Measurements from ENCODE around the gene CSNK1D.
"Not testable (repeated sequence)": the region's sequence is repeated elsewhere in the genome, so short reads cannot be mapped to it uniquely, and the experiment has no call there.

Gene CSNK1D

GRCh38 chr17:82256242-82256885 is 17.1 kb downstream of the CSNK1D start:
- H4K20me1 ChIP-seq (ENCODE audit: control insufficient read depth, insufficient read depth, low read depth, low read length) = no peaks in the 10 kb centered on the region
- H3K27ac ChIP-seq (ENCODE audit: low read depth, low read length) = no peak overlapping the region
- H3K4me2 ChIP-seq (ENCODE audit: low read length) = no peak overlapping the region
- 0 out of 2 replicates have a peak, but pooled peaks cover 3% of the 10 kb centered on the region for H3K9me3 ChIP-seq (ENCODE audit: control insufficient read depth, insufficient read depth, low read length)
- H3K4me1 ChIP-seq (ENCODE audit: control insufficient read depth, low read length) = no peaks in the 10 kb centered on the region
- H3K36me3 ChIP-seq (ENCODE audit: control insufficient read depth, low read length) = peaks cover 87% of the 10 kb centered on the region
- H3K79me2 ChIP-seq (ENCODE audit: control insufficient read depth, low read length) = peaks cover 54% of the 10 kb centered on the region
- H3K4me3 ChIP-seq (ENCODE audit: low read length) = no peak overlapping the region
- TF ChIP-seq EZH2phosphoT487 (IDR thresholded peaks at IDR 0.05; ENCODE audit: borderline replicate concordance, low read length) = no peak
- TF ChIP-seq CTCF (IDR thresholded peaks at IDR 0.05; ENCODE audit: low read depth, low read length, poor library complexity, severe bottlenecking) = no peak
- H3F3A ChIP-seq (ENCODE audit: control insufficient read depth, insufficient read depth) = peaks cover 4% of the 10 kb centered on the region; the same call in 1 of the 2 replicates
- no peaks in the 10 kb centered on the region for H3K27me3 ChIP-seq (ENCODE audit: control insufficient read depth, low read length)
- H3K9me2 ChIP-seq (replicated peaks; ENCODE audit: control insufficient read depth, low read length) = no peaks in the 10 kb centered on the region

- H4K20me1 ChIP-seq (ENCODE audit: control insufficient read depth, insufficient read depth, low read depth, low read length) = no peaks in the 10 kb centered on the region
- no peaks in the 10 kb centered on the region for H3K27me3 ChIP-seq (ENCODE audit: control insufficient read depth, low read length)
- peaks cover 4% of the 10 kb centered on the region; the same call in 1 of the 2 replicates for H3F3A ChIP-seq (ENCODE audit: control insufficient read depth, insufficient read depth)
- H3K4me3 ChIP-seq (ENCODE audit: low read length) = no peak overlapping the region
- H3K4me2 ChIP-seq (ENCODE audit: low read length) = no peak overlapping the region
- no peak overlapping the region for H3K27ac ChIP-seq (ENCODE audit: low read depth, low read length)
- TF ChIP-seq CTCF (IDR thresholded peaks at IDR 0.05; ENCODE audit: low read depth, low read length, poor library complexity, severe bottlenecking) (no peak), EZH2phosphoT487 (IDR thresholded peaks at IDR 0.05; ENCODE audit: borderline replicate concordance, low read length) (no peak)
- H3K9me2 ChIP-seq (replicated peaks; ENCODE audit: control insufficient read depth, low read length) = no peaks in the 10 kb centered on the region
- H3K4me1 ChIP-seq (ENCODE audit: control insufficient read depth, low read length) = no peaks in the 10 kb centered on the region
- H3K36me3 ChIP-seq (ENCODE audit: control insufficient read depth, low read length) = peaks cover 87% of the 10 kb centered on the region
- peaks cover 46% of the 10 kb centered on the region for H3K79me2 ChIP-seq (ENCODE audit: control insufficient read depth, low read length)
- 0 out of 2 replicates have a peak, but pooled peaks cover 3% of the 10 kb centered on the region for H3K9me3 ChIP-seq (ENCODE audit: control insufficient read depth, insufficient read depth, low read length)
These were observed 18.0 kb downstream of the CSNK1D start for GRCh38 chr17:82255402-82255972.

- not testable (repeated sequence) for H3K4me1 ChIP-seq (ENCODE audit: control insufficient read depth, low read length); H4K20me1 ChIP-seq (ENCODE audit: control insufficient read depth, insufficient read depth, low read depth, low read length); H3K27ac ChIP-seq (ENCODE audit: low read depth, low read length); H3K4me2 ChIP-seq (ENCODE audit: low read length); H3K27me3 ChIP-seq (ENCODE audit: control insufficient read depth, low read length); H3K4me3 ChIP-seq (ENCODE audit: low read length); H3K9me3 ChIP-seq (ENCODE audit: control insufficient read depth, insufficient read depth, low read length); H3F3A ChIP-seq (ENCODE audit: control insufficient read depth, insufficient read depth); H3K9me2 ChIP-seq (replicated peaks; ENCODE audit: control insufficient read depth, low read length)
- peaks cover 87% of the 10 kb centered on the region for H3K36me3 ChIP-seq (ENCODE audit: control insufficient read depth, low read length)
- peaks cover 45% of the 10 kb centered on the region for H3K79me2 ChIP-seq (ENCODE audit: control insufficient read depth, low read length)
These were observed 18.8 kb downstream of the CSNK1D start for GRCh38 chr17:82254746-82255145.

- H3F3A ChIP-seq (ENCODE audit: control insufficient read depth, insufficient read depth); H3K9me3 ChIP-seq (ENCODE audit: control insufficient read depth, insufficient read depth, low read length); H3K9me2 ChIP-seq (replicated peaks; ENCODE audit: control insufficient read depth, low read length); H4K20me1 ChIP-seq (ENCODE audit: control insufficient read depth, insufficient read depth, low read depth, low read length); H3K4me2 ChIP-seq (ENCODE audit: low read length); H3K27ac ChIP-seq (ENCODE audit: low read depth, low read length); H3K4me1 ChIP-seq (ENCODE audit: control insufficient read depth, low read length); H3K4me3 ChIP-seq (ENCODE audit: low read length); H3K27me3 ChIP-seq (ENCODE audit: control insufficient read depth, low read length): not testable (repeated sequence)
- Histone ChIP-seq H3K79me2 (ENCODE audit: control insufficient read depth, low read length) (peaks cover 41% of the 10 kb centered on the region), H3K36me3 (ENCODE audit: control insufficient read depth, low read length) (peaks cover 87% of the 10 kb centered on the region)
These were observed 19.4 kb downstream of the CSNK1D start for GRCh38 chr17:82254096-82254495.
